Astrocyte of the spinal cord (primary cell): ENCODE data around the gene DUS1L.
A peak's percentile ranks its signal among the peaks of the same experiment; 100 is the strongest.

Experiments used
- DNase-seq: peaks from one replicate; pipeline ENCODE4 v3.0.0; 2011; ENCODE audit warnings: low read depth, low spot score
- H3K4me3 ChIP-seq: 2 replicates; pipeline ENCODE4 v1.5.1; 2011; ENCODE audit warnings: low read depth, mild to moderate bottlenecking, low read length, moderate library complexity
- in situ Hi-C: cut with HindIII; loops from 2 replicates; pipeline ENCODE4 v1.10.0; 2017; ENCODE audit warnings: low sequenced_read_pairs
- TF ChIP-seq, protein P1 (sequence below): IDR thresholded peaks from 2 replicates; pipeline ENCODE4 v1.5.1; 2012; ENCODE audit warnings: low read depth, mild to moderate bottlenecking, low read length, inconsistent platforms

The DUS1L gene

DNA sequence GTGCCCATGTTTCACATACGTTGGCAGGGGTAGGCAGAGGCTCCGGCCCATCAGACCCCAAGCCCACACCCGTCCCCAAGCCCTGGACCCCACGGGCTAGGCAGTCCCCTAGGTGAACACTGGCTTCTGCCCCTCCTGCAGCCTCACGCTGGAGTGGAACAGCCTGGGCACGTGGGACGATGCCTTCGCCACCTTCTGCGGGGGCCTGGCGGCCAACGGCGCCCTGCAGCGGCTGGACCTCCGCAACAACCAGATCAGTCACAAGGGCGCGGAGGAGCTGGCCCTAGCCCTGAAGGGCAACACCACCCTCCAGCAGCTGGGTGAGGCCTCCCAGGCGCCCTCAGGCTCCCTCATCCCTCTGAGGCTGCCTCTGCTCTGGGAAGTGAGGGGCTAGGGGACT lies 40.7 kb downstream of the DUS1L start:
- H3K4me3 ChIP-seq, result no peak overlapping the region
- no peak for DNase-seq
- TF ChIP-seq, protein P1, sequence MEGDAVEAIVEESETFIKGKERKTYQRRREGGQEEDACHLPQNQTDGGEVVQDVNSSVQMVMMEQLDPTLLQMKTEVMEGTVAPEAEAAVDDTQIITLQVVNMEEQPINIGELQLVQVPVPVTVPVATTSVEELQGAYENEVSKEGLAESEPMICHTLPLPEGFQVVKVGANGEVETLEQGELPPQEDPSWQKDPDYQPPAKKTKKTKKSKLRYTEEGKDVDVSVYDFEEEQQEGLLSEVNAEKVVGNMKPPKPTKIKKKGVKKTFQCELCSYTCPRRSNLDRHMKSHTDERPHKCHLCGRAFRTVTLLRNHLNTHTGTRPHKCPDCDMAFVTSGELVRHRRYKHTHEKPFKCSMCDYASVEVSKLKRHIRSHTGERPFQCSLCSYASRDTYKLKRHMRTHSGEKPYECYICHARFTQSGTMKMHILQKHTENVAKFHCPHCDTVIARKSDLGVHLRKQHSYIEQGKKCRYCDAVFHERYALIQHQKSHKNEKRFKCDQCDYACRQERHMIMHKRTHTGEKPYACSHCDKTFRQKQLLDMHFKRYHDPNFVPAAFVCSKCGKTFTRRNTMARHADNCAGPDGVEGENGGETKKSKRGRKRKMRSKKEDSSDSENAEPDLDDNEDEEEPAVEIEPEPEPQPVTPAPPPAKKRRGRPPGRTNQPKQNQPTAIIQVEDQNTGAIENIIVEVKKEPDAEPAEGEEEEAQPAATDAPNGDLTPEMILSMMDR, result no peak
- in situ Hi-C loops, result no loop called here

DNA sequence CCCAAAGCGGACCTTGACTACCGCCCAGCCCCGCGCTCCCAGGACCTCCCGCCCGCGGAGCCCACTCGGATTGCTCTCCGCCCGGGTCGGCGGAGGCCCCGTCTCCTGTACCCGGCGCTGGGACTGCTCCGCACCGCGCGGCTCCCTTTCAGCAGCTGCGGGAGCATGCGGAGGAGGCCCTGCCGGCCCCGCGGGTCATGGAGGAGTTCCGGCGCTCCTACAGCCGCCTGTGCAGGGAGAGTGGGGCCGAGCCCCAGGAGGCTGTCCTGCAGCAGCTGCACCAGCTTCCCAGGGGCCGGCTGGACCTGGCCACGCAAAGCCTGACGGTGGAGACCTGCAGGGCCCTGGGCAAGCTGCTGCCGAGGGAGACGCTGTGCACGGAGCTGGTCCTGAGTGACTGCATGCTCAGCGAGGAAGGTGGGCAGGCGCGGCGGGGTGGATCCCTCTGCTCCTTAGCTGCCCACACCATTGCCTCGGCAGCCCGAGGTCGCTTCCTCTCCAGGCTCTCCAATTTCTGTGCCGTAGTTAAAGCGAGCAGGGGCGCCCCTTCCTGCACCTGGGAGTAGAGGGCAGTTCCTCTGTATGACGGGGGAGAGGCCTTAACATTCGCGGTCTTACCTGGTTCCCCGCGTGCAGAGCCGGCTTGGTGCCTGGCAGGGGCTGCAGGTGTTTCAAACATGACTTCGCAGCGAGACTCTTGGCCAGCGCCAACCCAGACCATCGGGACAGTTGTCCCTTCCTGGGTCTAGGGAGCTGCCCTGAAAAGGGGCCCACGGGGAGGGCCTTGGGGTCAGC lies 42.0 kb downstream of the DUS1L start:
- no peak for DNase-seq
- TF ChIP-seq, protein P1, result no peak
- peak overlapping the region; percentile 59 for H3K4me3 ChIP-seq
- in situ Hi-C loops, result no loop called here

DNA sequence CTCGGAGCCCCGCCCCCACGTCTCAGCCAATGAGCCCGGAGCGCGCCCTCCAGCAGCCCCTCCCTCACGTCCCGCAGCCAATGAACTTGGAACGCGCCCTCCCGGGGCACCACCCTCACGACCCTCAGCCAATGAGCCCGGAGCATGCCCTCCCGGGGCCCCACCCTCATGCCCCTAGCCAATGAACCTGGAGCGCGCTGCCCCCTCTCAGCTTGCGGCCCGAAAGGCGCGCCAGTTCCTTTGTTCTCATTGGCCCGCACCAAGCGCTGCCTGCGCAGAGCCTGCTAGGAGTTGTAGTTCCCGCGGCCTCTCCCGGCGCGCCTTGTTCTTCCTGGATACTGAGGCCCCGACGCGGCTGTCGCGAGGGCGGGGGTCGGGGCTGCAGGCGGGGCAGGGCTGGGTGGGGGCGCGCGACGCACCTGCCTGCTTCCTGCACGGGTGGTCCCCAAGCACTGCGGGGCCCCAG lies 42.6 kb downstream of the DUS1L start, which contains the start of gene LRRC45:
Gene LRRC45, plus strand, starts transcription at position 325 of the 466 bp plus-strand sequence. CDS start 339 bp downstream, outside the sequence.
- TF ChIP-seq, protein P1, result no peak
- DNase-seq, result peak; percentile 100
- in situ Hi-C loops, result no loop called here
- H3K4me3 ChIP-seq, result peak within 1 kb of the TSS; percentile 70

DNA sequence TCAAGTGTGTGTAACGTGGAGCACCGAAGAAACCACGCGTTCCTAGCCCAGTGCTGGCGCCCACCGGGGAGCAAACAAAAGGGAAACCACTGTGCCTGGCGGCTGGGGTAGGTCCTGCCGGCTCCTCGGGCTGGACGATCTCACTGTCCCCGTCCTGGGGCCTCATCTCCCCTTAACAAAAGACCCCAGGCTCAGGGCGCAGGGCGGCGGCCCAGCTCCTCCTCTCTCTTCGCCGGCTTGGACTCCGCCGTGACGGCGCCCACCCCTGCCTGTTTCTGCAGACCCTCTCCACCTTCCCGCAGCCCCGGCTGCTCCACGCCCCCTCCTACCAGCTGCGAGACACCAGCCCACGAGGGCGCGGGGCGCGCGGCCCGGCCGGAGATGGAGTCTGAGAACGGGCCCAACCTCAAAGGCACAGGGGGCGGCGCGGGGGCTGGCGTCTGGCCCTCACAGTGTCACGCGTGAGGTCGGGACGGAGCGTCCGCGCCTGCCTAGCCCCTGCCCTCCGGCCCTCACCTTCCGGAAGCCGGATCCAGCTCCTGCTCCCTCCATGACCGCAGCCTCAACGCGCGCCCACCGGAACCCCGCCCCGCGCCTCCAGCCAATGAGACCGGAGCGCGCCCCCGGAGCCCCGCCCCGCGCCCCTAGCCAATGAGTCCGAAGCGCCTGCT lies 43.2 kb downstream of the DUS1L start, which contains the start of gene CENPX:
Gene CENPX, minus strand, starts transcription at position 569 of the 671 bp plus-strand sequence. Its CDS starts 17 bp downstream, at position 552.
- H3K4me3 ChIP-seq, result peak within 1 kb of the TSS; percentile 70
- no peak for DNase-seq
- in situ Hi-C loops, result no loop called here
- TF ChIP-seq, protein P1, result no peak

DNA sequence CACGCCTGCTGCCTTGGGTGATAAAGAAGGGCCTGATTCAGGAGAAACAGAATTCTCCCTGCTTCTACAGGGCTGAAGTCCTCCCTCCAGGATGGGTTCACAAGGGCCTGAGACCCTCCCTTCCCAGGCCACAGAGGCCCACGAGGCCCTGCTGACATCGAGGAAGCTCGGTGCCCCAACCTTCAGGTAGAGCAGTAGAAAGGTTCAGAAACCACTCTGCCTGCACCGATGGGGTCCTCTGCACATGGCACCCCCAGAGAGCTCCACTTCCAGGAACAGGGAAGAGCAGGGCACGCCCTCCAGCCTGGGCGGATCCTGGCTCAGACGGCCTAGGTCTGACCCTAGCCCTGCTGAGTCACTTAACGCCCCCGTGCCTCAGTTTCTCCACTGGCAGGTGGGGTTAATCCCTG lies 43.7 kb downstream of the DUS1L start:
- peak overlapping the region; percentile 70 for H3K4me3 ChIP-seq
- no peak for DNase-seq
- in situ Hi-C loops, result no loop called here
- TF ChIP-seq, protein P1, result no peak

DNA sequence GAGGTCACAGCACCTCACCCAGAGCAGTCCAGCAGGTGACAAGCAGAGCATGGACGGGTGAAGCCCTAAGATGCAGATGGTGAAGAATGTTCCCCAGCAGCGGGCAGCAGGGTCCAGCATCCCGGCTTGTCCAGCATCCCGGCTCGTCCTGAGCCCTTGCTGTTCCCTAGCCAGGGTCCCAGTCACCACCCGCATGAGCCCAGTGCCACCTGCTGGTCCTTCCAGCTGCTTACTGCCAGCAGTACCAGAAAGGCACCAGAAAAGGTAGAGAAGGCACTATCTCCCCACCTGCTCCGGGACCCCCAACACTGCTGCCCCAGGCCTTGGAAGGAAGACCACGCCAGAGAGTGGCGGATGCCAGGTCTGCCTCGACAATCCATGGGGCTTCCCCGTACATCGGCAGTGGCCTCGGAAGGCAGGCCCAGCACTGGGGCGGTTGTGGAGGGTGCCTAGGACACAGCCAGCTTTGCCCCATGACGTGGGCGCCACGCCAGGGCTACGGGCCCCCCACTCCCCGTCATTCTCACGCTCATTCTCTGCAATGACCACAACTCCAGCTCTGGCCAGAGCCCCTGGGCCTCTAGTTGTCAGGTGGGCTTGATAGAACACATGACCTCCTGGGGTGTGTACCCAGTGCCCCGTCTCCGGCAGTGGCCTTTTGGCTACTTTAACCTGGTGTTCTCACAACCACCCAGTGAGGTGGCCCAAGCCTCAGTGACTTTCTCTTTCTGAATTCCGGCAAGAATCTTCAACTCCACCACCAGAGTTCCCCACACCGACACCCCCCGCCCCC lies 44.3 kb downstream of the DUS1L start:
- TF ChIP-seq, protein P1, result peak; percentile 83
- DNase-seq, result peak; percentile 65
- H3K4me3 ChIP-seq, result peak overlapping the region; percentile 70
- in situ Hi-C loops, result no loop called here
